ENCODE data around the gene E2F6. TPM values are rescaled to one million over a fixed set of nuclear protein-coding genes. Genes with fewer than 3 reads are reported as not detected.

E2F6 gene
- total and polyA plus RNA-seq, 2 of the 13 experiments (the other 11 are each of a cell fraction or from before 2014, with no cell fraction given): 27.3 to 36.0 TPM

DNA sequence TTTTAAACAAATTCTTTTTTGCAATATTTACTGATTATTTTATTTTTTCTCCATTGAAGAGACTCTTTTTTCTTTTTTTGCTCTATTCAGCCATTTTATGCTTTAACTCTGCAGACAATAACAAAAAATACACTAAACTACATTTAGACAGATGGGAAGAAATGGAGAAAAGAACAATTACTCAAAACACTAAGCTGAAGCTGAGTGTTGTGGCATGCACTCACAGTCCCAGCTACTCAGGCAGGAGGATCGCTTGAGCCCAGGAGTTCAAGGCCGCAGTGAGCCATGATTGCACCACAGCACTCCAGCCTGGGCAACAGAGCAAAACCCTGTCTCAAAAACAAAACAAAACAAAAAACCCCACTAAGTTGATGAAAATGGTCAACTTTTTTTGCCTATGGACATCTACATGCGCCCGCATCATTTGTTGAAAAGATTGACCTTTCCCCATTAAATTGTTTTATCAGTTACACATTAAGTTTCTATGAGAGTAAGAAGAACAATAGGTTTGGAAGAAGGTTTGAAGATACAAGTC, 43.0 kb downstream of the E2F6 start (continued):
- TF ChIP-seq, protein P1, sequence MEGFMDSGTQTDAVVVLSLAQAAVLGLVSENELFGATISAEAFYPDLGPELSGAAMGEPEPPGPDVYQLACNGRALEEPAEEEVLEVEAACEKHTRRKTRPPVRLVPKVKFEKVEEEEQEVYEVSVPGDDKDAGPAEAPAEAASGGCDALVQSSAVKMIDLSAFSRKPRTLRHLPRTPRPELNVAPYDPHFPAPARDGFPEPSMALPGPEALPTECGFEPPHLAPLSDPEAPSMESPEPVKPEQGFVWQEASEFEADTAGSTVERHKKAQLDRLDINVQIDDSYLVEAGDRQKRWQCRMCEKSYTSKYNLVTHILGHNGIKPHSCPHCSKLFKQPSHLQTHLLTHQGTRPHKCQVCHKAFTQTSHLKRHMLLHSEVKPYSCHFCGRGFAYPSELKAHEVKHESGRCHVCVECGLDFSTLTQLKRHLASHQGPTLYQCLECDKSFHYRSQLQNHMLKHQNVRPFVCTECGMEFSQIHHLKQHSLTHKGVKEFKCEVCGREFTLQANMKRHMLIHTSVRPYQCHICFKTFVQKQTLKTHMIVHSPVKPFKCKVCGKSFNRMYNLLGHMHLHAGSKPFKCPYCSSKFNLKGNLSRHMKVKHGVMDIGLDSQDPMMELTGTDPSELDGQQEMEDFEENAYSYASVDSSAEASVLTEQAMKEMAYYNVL (CRISPR knock-in tag; IDR thresholded peaks at IDR 0.05; ENCODE audit: borderline replicate concordance): no peak
- TF ChIP-seq DMAP1 (CRISPR knock-in tag; IDR thresholded peaks at IDR 0.05) (no peak), SP1 (IDR thresholded peaks at IDR 0.05) (no peak), SP1 (CRISPR knock-in tag; IDR thresholded peaks at IDR 0.05) (no peak), FOXO1 (CRISPR knock-in tag; IDR thresholded peaks at IDR 0.05) (peak; percentile 91), MATR3 (CRISPR knock-in tag; IDR thresholded peaks at IDR 0.05) (no peak), NR2C2 (CRISPR knock-in tag; IDR thresholded peaks at IDR 0.05; ENCODE audit: borderline replicate concordance) (peak; percentile 74), GABPB1 (CRISPR knock-in tag; IDR thresholded peaks at IDR 0.05) (peak; percentile 39; the same call in 1 of the 2 replicates), FOSL2 (CRISPR knock-in tag; IDR thresholded peaks at IDR 0.05) (peak; percentile 77), ZNF256 (CRISPR knock-in tag; conservative IDR thresholded peaks at IDR 0.05) (no peak), CHD2 (IDR thresholded peaks at IDR 0.05; ENCODE audit: low read depth, low read length) (no peak), ZNF746 (CRISPR knock-in tag; IDR thresholded peaks at IDR 0.05) (no peak), ZNF749 (CRISPR knock-in tag; IDR thresholded peaks at IDR 0.05; ENCODE audit: borderline replicate concordance) (no peak)
- TF ChIP-seq, protein P2, sequence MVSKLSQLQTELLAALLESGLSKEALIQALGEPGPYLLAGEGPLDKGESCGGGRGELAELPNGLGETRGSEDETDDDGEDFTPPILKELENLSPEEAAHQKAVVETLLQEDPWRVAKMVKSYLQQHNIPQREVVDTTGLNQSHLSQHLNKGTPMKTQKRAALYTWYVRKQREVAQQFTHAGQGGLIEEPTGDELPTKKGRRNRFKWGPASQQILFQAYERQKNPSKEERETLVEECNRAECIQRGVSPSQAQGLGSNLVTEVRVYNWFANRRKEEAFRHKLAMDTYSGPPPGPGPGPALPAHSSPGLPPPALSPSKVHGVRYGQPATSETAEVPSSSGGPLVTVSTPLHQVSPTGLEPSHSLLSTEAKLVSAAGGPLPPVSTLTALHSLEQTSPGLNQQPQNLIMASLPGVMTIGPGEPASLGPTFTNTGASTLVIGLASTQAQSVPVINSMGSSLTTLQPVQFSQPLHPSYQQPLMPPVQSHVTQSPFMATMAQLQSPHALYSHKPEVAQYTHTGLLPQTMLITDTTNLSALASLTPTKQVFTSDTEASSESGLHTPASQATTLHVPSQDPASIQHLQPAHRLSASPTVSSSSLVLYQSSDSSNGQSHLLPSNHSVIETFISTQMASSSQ (IDR thresholded peaks at IDR 0.05; ENCODE audit: low read depth): no peak
- TF ChIP-seq, protein P2 (CRISPR knock-in tag; IDR thresholded peaks at IDR 0.05; ENCODE audit: borderline replicate concordance): 0 out of 2 replicates have a peak, but pooled peaks have one; percentile 43
- TF ChIP-seq, protein P3, sequence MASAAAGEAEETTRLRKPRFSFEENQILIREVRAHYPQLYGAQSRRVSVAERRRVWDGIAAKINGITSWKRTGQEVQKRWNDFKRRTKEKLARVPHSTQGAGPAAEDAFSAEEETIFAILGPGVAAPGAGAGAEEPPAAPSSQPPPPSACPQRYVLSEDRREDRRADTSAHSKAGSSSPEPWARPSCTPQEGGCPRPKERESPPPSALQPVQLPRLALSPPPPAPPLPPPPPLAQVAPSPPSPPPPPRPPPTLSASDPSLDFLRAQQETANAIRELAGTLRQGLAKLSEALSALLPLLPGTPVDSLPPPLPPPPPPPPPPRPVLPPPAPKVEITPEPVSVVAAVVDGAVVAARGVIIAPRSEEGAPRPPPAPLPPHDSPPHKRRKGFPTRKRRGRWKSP (CRISPR knock-in tag; IDR thresholded peaks at IDR 0.05): 0 out of 2 replicates have a peak, but pooled peaks have one; percentile 26
- TF ChIP-seq, protein P4, sequence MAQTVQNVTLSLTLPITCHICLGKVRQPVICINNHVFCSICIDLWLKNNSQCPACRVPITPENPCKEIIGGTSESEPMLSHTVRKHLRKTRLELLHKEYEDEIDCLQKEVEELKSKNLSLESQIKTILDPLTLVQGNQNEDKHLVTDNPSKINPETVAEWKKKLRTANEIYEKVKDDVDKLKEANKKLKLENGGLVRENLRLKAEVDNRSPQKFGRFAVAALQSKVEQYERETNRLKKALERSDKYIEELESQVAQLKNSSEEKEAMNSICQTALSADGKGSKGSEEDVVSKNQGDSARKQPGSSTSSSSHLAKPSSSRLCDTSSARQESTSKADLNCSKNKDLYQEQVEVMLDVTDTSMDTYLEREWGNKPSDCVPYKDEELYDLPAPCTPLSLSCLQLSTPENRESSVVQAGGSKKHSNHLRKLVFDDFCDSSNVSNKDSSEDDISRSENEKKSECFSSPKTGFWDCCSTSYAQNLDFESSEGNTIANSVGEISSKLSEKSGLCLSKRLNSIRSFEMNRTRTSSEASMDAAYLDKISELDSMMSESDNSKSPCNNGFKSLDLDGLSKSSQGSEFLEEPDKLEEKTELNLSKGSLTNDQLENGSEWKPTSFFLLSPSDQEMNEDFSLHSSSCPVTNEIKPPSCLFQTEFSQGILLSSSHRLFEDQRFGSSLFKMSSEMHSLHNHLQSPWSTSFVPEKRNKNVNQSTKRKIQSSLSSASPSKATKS (CRISPR knock-in tag; IDR thresholded peaks at IDR 0.05): no peak
- TF ChIP-seq, protein P5, sequence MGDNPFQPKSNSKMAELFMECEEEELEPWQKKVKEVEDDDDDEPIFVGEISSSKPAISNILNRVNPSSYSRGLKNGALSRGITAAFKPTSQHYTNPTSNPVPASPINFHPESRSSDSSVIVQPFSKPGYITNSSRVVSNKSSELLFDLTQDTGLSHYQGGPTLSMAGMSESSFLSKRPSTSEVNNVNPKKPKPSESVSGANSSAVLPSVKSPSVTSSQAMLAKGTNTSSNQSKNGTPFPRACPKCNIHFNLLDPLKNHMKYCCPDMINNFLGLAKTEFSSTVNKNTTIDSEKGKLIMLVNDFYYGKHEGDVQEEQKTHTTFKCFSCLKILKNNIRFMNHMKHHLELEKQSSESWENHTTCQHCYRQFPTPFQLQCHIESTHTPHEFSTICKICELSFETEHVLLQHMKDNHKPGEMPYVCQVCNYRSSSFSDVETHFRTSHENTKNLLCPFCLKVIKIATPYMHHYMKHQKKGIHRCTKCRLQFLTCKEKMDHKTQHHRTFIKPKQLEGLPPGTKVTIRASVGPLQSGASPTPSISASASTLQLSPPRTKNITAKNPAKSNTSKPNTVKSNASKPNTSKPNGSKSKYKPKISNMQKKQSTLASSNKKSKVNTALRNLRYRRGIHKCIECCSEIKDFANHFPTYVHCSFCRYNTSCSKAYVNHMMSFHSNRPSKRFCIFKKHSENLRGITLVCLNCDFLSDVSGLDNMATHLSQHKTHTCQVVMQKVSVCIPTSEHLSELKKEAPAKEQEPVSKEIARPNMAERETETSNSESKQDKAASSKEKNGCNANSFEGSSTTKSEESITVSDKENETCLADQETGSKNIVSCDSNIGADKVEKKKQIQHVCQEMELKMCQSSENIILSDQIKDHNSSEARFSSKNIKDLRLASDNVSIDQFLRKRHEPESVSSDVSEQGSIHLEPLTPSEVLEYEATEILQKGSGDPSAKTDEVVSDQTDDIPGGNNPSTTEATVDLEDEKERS (CRISPR knock-in tag; IDR thresholded peaks at IDR 0.05): peak; percentile 23; the same call in 1 of the 2 replicates

Data from HepG2 (cell line).